GM21390 (cell line): ENCODE results near the gene TMC7.
"Not testable (repeated sequence)": the region's sequence is repeated elsewhere in the genome, so short reads cannot be mapped to it uniquely, and the experiment has no call there.

Experiments
- ATAC-seq: cut with Tn5 transposase; IDR thresholded peaks from one replicate; pipeline ENCODE4 v1.9.1; 2021; ENCODE audit not compliant: unreplicated experiment

TMC7 gene

GRCh38 chr16:18983565-18984434, at the start of gene TMC7:
Gene TMC7, plus strand, starts transcription at chr16:18983934. Its CDS starts 130 bp downstream, at chr16:18984064.
- no peak for ATAC-seq

- ATAC-seq, result no peak
Observed at GRCh38 chr16:18936727-18937340, 46.9 kb upstream of the TMC7 start.

- no peak for ATAC-seq
Observed at GRCh38 chr16:18937390-18937789, 46.3 kb upstream of the TMC7 start.

GRCh38 chr16:18938986-18939385, 44.7 kb upstream of the TMC7 start:
- no peak for ATAC-seq

GRCh38 chr16:18941471-18941870, 42.3 kb upstream of the TMC7 start:
- ATAC-seq, result no peak

- no peak for ATAC-seq
Observed at GRCh38 chr16:18942061-18942460, 41.7 kb upstream of the TMC7 start.

- ATAC-seq, result no peak
Observed at GRCh38 chr16:18943414-18943813, 40.3 kb upstream of the TMC7 start.

- ATAC-seq, result no peak
Observed at GRCh38 chr16:18945233-18945632, 38.5 kb upstream of the TMC7 start.

GRCh38 chr16:18948372-18949020, 35.2 kb upstream of the TMC7 start:
- no peak for ATAC-seq

GRCh38 chr16:18950469-18951185, 33.1 kb upstream of the TMC7 start:
- ATAC-seq, result no peak

GRCh38 chr16:18953547-18953946, 30.2 kb upstream of the TMC7 start:
- no peak for ATAC-seq

GRCh38 chr16:18955874-18956580, 27.7 kb upstream of the TMC7 start:
- ATAC-seq, result not testable (repeated sequence)

GRCh38 chr16:18956658-18957241, 27.0 kb upstream of the TMC7 start:
- not testable (repeated sequence) for ATAC-seq

- no peak for ATAC-seq
Observed at GRCh38 chr16:18958621-18959029, 25.1 kb upstream of the TMC7 start.

GRCh38 chr16:18959031-18959505, 24.7 kb upstream of the TMC7 start:
- ATAC-seq, result no peak

GRCh38 chr16:18965555-18965954, 18.2 kb upstream of the TMC7 start:
- no peak for ATAC-seq

GRCh38 chr16:18966791-18967190, 16.9 kb upstream of the TMC7 start:
- ATAC-seq, result no peak

GRCh38 chr16:18969050-18969854, 14.5 kb upstream of the TMC7 start:
- no peak for ATAC-seq

- no peak for ATAC-seq
Observed at GRCh38 chr16:18969855-18970240, 13.9 kb upstream of the TMC7 start.
